Measurements from ENCODE around the gene CABLES1. TPM values are rescaled to one million over a fixed set of nuclear protein-coding genes. Genes with fewer than 3 reads are reported as not detected.

Gene CABLES1
- total and polyA plus RNA-seq, 2 of the 8 experiments (the other 6 are each of a cell fraction or from before 2014, with no cell fraction given), result 9.2 to 26.4 TPM

DNA sequence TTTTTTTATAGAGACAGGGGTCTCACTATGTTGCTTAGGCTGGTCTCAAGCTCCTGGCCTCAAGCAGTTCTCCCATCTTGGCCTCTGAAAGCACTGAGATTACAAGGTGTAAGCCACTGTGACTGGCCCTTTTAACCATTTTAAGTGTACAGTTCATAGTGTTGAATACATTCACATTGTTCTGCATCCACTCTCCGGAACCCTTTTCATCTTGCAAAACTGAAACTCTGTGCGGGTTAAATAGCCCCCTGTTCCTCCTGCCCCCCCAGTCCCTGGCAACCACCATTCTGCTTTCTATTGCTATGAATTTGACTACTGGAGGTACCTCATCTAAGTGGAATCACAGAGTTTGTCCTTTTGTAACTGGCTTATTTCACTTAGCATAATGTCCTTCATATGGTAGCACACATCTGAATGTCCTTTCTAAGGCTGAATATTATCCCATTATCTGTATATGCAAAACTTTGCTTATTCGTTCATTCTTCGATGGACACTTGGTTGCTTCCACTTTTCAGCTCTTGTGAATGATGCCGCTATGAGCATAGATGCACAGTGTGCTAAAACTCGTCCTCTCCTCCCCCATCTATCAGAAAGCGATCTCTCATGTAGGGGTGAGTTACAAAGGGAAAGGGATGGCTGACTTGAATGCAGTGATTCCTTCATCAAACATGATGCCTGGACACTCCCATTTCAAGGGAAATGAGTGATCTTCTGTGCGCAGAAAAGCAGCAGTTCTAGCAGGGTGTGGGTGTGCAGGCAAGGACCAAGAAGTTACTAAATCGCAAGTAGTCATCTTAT is 30.2 kb downstream of the CABLES1 start:
- FAIRE-seq (no peak), DNase-seq (ENCODE audit: low read depth in 1 of 2, low spot score in 2 of 2) (no peak)
- Histone ChIP-seq H2AK5ac (ENCODE audit: low read depth, low read length) (0 out of 2 replicates have a peak overlapping the region, but pooled peaks have one; percentile 75), H4K5ac (ENCODE audit: insufficient read length, low read depth, low read length) (no peak overlapping the region), H2BK120ac (replicated peaks; ENCODE audit: low read depth, low read length) (no peak overlapping the region), H3K4me2 (ENCODE audit: insufficient read depth in 1 of 2, low read depth in 2 of 2, low read length in 2 of 2) (no peak overlapping the region), H2BK12ac (ENCODE audit: low read depth, low read length) (no peak overlapping the region; the same call in 1 of the 2 replicates), H4K20me1 (replicated peaks in 1 of 2; ENCODE audit: control insufficient read depth in 1 of 2, insufficient read depth in 2 of 2, low read length in 2 of 2) (no peaks in the 10 kb centered on the region), H3K9me3 (ENCODE audit: insufficient read depth in 2 of 2, low read depth in 1 of 2, low read length in 1 of 2) (no peaks in the 10 kb centered on the region), H3K23me2 (ENCODE audit: low read depth, low read length) (no peaks in the 10 kb centered on the region), H3K79me2 (ENCODE audit: control insufficient read depth in 1 of 2, insufficient read depth in 2 of 2, low read length in 2 of 2) (peaks cover 3 to 64% of the 10 kb centered on the region in 2 experiments; a peak in 3 of 4 replicates), H4K8ac (ENCODE audit: extremely low read depth, insufficient read depth, low read length) (no peak overlapping the region), H3K4me3 (ENCODE audit: extremely low read depth in 1 of 4, insufficient read depth in 2 of 4, low read depth in 3 of 4, low read length in 4 of 4) (no peak overlapping the region), H3K4ac (replicated peaks; ENCODE audit: insufficient read length, low read depth, low read length) (no peak overlapping the region), H2BK20ac (ENCODE audit: low read length) (no peak overlapping the region), H2BK5ac (ENCODE audit: low read depth, low read length) (no peak overlapping the region), H3K36me3 (ENCODE audit: control insufficient read depth in 2 of 4, insufficient read depth in 4 of 4, low read length in 3 of 4) (no peaks in the 10 kb centered on the region), H3K4me1 (replicated peaks in 1 of 4; ENCODE audit: control insufficient read depth in 3 of 4, insufficient read depth in 4 of 4, low read length in 3 of 4) (peaks cover 18 to 34% (median 27%) of the 10 kb centered on the region in 4 experiments), H2BK15ac (ENCODE audit: low read length) (0 out of 2 replicates have a peak overlapping the region, but pooled peaks have one; percentile 76), H3K18ac (ENCODE audit: extremely low read depth, low read length) (no peak overlapping the region), H2AFZ (ENCODE audit: low read length) (no peak overlapping the region), H3K27me3 (replicated peaks in 1 of 4; ENCODE audit: control insufficient read depth in 3 of 4, extremely low read depth in 1 of 4, insufficient read depth in 3 of 4, low read length in 3 of 4) (no peaks in the 10 kb centered on the region), H3K79me1 (ENCODE audit: low read depth, low read length) (peaks cover 19% of the 10 kb centered on the region), H3K27ac (ENCODE audit: low read depth, low read length) (no peak overlapping the region), H3K14ac (ENCODE audit: insufficient read length) (no peak overlapping the region), H3K9ac (replicated peaks in 1 of 4; ENCODE audit: extremely low read depth in 1 of 4, low read depth in 3 of 4, low read length in 3 of 4) (no peak overlapping the region), H3K23ac (ENCODE audit: insufficient read length) (no peak overlapping the region), H4K91ac (replicated peaks; ENCODE audit: insufficient read length, low read length) (no peak overlapping the region), H3K56ac (replicated peaks; ENCODE audit: insufficient read length, low read depth, low read length) (no peak overlapping the region)
- WGBS, 2 experiments (ENCODE audit: extremely low coverage in 1 of 2, insufficient coverage in 1 of 2, insufficient read length in 1 of 2, insufficient replicate concordance in 2 of 2, low coverage in 1 of 2, low lambda C conversion rate in 2 of 2, missing lambda C conversion rate in 1 of 2), result 90% methylated on average over 9 of the region's 9 CpGs; no CpG with 5 or more reads in 1 of the 2 experiments
- POLR2A ChIA-PET (ENCODE audit: partially characterized antibody), result interaction anchor here (1.2 to 2.4 kb wide), 4 partner anchors 10 to 19 kb away, joined by 3 to 10 read pairs (median 4); no protein-coding TSS in a partner anchor
- CTCF ChIA-PET (ENCODE audit: partially characterized antibody), result interaction anchor here (1.1 to 2.6 kb wide), 3 partner anchors 10 to 34 kb away, joined by 3 to 7 read pairs (median 5); no protein-coding TSS in a partner anchor
- no peak for TF ChIP-seq POLR2A (IDR thresholded peaks at IDR 0.05; ENCODE audit: control extremely low read depth in 1 of 2, low read depth in 2 of 2, low read length in 2 of 2)
- TF ChIP-seq YY1 (IDR thresholded peaks at IDR 0.05; ENCODE audit: low read depth, low read length), result no peak
- TF ChIP-seq JUN (IDR thresholded peaks at IDR 0.05; ENCODE audit: low read depth, low read length), result no peak
- TF ChIP-seq SIX5 (IDR thresholded peaks at IDR 0.05; ENCODE audit: low read depth, low read length), result no peak
- no peak for TF ChIP-seq HDAC2 (IDR thresholded peaks at IDR 0.05; ENCODE audit: borderline replicate concordance in 1 of 2, low read depth in 2 of 2, low read length in 2 of 2)
- no peak for TF ChIP-seq NRF1 (IDR thresholded peaks at IDR 0.05; ENCODE audit: low read depth, low read length)
- TF ChIP-seq POU5F1 (IDR thresholded peaks at IDR 0.05; ENCODE audit: low read depth, low read length), result no peak
- TF ChIP-seq TEAD4 (IDR thresholded peaks at IDR 0.05; ENCODE audit: low read depth, low read length), result no peak
- TF ChIP-seq HDAC6 (IDR thresholded peaks at IDR 0.05; ENCODE audit: low read depth, low read length), result no peak
- TF ChIP-seq, protein P1, sequence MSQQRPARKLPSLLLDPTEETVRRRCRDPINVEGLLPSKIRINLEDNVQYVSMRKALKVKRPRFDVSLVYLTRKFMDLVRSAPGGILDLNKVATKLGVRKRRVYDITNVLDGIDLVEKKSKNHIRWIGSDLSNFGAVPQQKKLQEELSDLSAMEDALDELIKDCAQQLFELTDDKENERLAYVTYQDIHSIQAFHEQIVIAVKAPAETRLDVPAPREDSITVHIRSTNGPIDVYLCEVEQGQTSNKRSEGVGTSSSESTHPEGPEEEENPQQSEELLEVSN (IDR thresholded peaks at IDR 0.05), result no peak
- TF ChIP-seq CHD2 (IDR thresholded peaks at IDR 0.05; ENCODE audit: low read length), result no peak
- TF ChIP-seq POLR2AphosphoS5 (IDR thresholded peaks at IDR 0.05; ENCODE audit: low read depth, low read length), result no peak
- no peak for TF ChIP-seq RXRA (IDR thresholded peaks at IDR 0.05; ENCODE audit: insufficient read depth, low read depth, low read length)
